Activated CD4-positive, alpha-beta T cell treated with anti-CD3 and anti-CD28 coated beads, Interleukin-2, amount 10 ng/mL, durations not matched to agents 24 days and 14 days (primary cell): ENCODE results near the gene TIAM2. TPM values are rescaled to one million over a fixed set of nuclear protein-coding genes. Genes with fewer than 3 reads are reported as not detected.
A peak's percentile ranks its signal among the peaks of the same experiment; 100 is the strongest.

Source experiments
- DNase-seq: peaks from one replicate; pipeline ENCODE4 v3.0.0; 2022
- H3K27ac Mint-ChIP-seq: one replicate; pipeline ENCODE4 v1.8.0; 2022; ENCODE audit warnings: mild to moderate bottlenecking, mixed read lengths
- H3K27me3 Mint-ChIP-seq: one replicate; pipeline ENCODE4 v1.8.0; 2022; ENCODE audit warnings: mixed read lengths
- H3K36me3 Mint-ChIP-seq: one replicate; pipeline ENCODE4 v1.8.0; 2022; ENCODE audit warnings: low read depth, mild to moderate bottlenecking, mixed read lengths
- H3K4me1 Mint-ChIP-seq: one replicate; pipeline ENCODE4 v1.8.0; 2021; ENCODE audit warnings: mixed read lengths
- H3K4me3 Mint-ChIP-seq: one replicate; pipeline ENCODE4 v1.8.0; 2022; ENCODE audit warnings: mild to moderate bottlenecking, moderate library complexity, mixed read lengths
- H3K9me3 Mint-ChIP-seq: one replicate; pipeline ENCODE4 v1.8.0; 2021; ENCODE audit warnings: mixed read lengths
- intact Hi-C: fragments of 100-400 bp; cut with micrococcal nuclease; formaldehyde crosslinking; loops from one replicate; pipeline ENCODE4 v1.15.1; 2023
- total RNA-seq: library from RNA; stranded (reverse); gene quantifications from 2 replicates; pipeline ENCODE4 v1.2.3, GENCODE V29; 2022

The TIAM2 gene
- total RNA-seq, 1 donor from 2014 or later, result 86.9 TPM

- H3K36me3 Mint-ChIP-seq, result peaks cover 42% of the 10 kb centered on the region
- H3K4me3 Mint-ChIP-seq, result no peak overlapping the region
- peaks cover 4% of the 10 kb centered on the region for H3K4me1 Mint-ChIP-seq
- no peak for DNase-seq
- H3K27me3 Mint-ChIP-seq, result no peaks in the 10 kb centered on the region
- intact Hi-C loops, result no loop called here
- no peak overlapping the region for H3K27ac Mint-ChIP-seq
- H3K9me3 Mint-ChIP-seq, result no peaks in the 10 kb centered on the region
Observed at GRCh38 chr6:155303361-155303870, 308.3 kb downstream of the TIAM2 start.

GRCh38 chr6:155306958-155307357 is 311.8 kb downstream of the TIAM2 start:
- peaks cover 45% of the 10 kb centered on the region for H3K36me3 Mint-ChIP-seq
- no peaks in the 10 kb centered on the region for H3K27me3 Mint-ChIP-seq
- no peak overlapping the region for H3K27ac Mint-ChIP-seq
- no peaks in the 10 kb centered on the region for H3K9me3 Mint-ChIP-seq
- peaks cover 13% of the 10 kb centered on the region for H3K4me1 Mint-ChIP-seq
- peak; percentile 53 for DNase-seq
- no peak overlapping the region for H3K4me3 Mint-ChIP-seq
- intact Hi-C loops, result no loop called here
